ENCODE measurements around the gene IFT80.

Gene IFT80

GRCh38 chr3:160227419-160227818, 171.6 kb downstream of the IFT80 start:
- Histone ChIP-seq H3K4me2 (ENCODE audit: low read length, poor library complexity, severe bottlenecking) (no peak overlapping the region), H3K23ac (ENCODE audit: low read length in 2 of 2) (no peak overlapping the region), H3K27me3 (ENCODE audit: control insufficient read depth in 1 of 2, insufficient read depth in 1 of 2, low read length in 2 of 2) (peaks cover 22 to 34% of the 10 kb centered on the region in 2 experiments), H4K91ac (ENCODE audit: low read length) (no peak overlapping the region), H4K8ac (ENCODE audit: low read length) (no peak overlapping the region), H3K4ac (ENCODE audit: low read depth in 1 of 2, low read length in 2 of 2) (no peak overlapping the region), H3K14ac (ENCODE audit: low read length in 2 of 2) (no peak overlapping the region), H3K79me1 (replicated peaks; ENCODE audit: low read length, poor library complexity, severe bottlenecking) (no peaks in the 10 kb centered on the region), H3K4me3 (ENCODE audit: insufficient read depth in 1 of 2, low read depth in 1 of 2, low read length in 2 of 2) (no peak overlapping the region), H3K4me1 (ENCODE audit: control insufficient read depth, insufficient read depth, low read depth, low read length) (peaks cover 22% of the 10 kb centered on the region), H2BK12ac (ENCODE audit: low read length in 2 of 2) (no peak overlapping the region), H2BK5ac (ENCODE audit: low read depth, low read length, poor library complexity, severe bottlenecking) (no peak overlapping the region), H2BK120ac (ENCODE audit: low read depth, low read length) (no peak overlapping the region), H3K9me3 (ENCODE audit: control insufficient read depth, low read length) (no peaks in the 10 kb centered on the region), H3K18ac (ENCODE audit: low read depth in 1 of 2, low read length in 2 of 2) (no peak overlapping the region), H2AFZ (ENCODE audit: low read depth, low read length) (no peak overlapping the region), H3K36me3 (ENCODE audit: control insufficient read depth in 1 of 2, insufficient read depth in 2 of 2, low read depth in 1 of 2, low read length in 2 of 2) (no peaks in the 10 kb centered on the region), H3K9ac (ENCODE audit: low read length) (no peak overlapping the region), H3K27ac (ENCODE audit: low read length, poor library complexity, severe bottlenecking) (no peak overlapping the region), H2BK15ac (ENCODE audit: low read depth, poor library complexity, severe bottlenecking) (no peak overlapping the region), H2AK5ac (ENCODE audit: low read length, severe bottlenecking) (no peak overlapping the region)
- WGBS: no CpG with 5 or more reads among the region's 3 CpGs
- no peak for DNase-seq

DNA sequence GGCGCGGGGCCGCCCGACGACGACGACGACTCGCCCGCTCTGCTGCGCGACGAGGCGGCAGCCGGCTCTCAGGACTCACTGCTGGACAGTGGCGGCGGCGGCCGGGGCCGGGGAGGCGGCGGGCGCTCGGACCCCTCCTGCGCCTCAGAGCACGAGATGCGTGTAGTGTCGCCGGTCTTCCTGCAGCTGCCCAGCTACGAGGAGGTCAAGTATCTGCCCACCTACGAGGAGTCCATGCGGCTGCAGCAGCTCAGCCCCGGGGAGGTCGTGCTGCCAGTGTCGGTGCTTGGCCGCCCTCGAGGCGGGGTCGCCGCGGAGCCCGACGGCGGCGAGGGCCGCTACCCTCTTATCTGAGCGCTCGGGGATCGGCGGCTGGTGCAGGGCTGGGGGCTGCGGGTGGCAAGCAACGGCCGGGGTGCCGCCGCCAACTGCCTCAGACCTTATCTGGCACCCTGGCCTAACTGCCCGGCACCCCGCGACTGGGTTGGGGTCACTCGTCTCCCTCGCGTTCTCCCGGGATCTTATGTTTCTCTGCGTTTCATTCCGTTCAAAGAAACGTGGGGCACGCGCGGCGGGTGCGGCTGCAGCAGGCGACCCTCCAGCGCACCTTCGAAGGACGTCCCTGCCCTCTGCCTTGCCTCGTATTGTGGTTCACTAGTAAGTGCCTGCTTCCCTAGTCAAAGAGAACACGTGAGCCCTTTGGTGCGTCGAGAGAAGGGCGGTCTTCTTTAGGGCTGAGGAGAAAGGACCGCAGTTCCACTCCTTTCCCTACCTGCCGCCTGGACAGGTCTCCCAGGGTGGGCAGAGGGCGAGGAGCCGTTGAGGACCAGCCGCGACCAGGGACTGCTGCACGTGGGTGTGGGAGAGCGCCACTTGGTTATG, 172.8 kb downstream of the IFT80 start:
- Histone ChIP-seq H2BK12ac (ENCODE audit: low read length in 2 of 2) (no peak overlapping the region), H3K23ac (ENCODE audit: low read length in 2 of 2) (peak overlapping the region; percentile 75 to 94), H4K8ac (ENCODE audit: low read length) (peak overlapping the region; percentile 37), H3K9me3 (ENCODE audit: control insufficient read depth, low read length) (no peaks in the 10 kb centered on the region), H3K18ac (ENCODE audit: low read depth in 1 of 2, low read length in 2 of 2) (peak overlapping the region in 1 of 2 experiments; percentile 74), H3K4me1 (ENCODE audit: control insufficient read depth, insufficient read depth, low read depth, low read length) (peaks cover 22% of the 10 kb centered on the region), H2BK120ac (ENCODE audit: low read depth, low read length) (no peak overlapping the region), H2AFZ (ENCODE audit: low read depth, low read length) (peak overlapping the region; percentile 91), H3K79me1 (replicated peaks; ENCODE audit: low read length, poor library complexity, severe bottlenecking) (no peaks in the 10 kb centered on the region), H3K4ac (ENCODE audit: low read depth in 1 of 2, low read length in 2 of 2) (no peak overlapping the region), H2BK5ac (ENCODE audit: low read depth, low read length, poor library complexity, severe bottlenecking) (no peak overlapping the region), H3K27ac (ENCODE audit: low read length, poor library complexity, severe bottlenecking) (no peak overlapping the region), H2AK5ac (ENCODE audit: low read length, severe bottlenecking) (no peak overlapping the region), H3K14ac (ENCODE audit: low read length in 2 of 2) (peak overlapping the region in 1 of 2 experiments; percentile 51), H3K4me3 (ENCODE audit: insufficient read depth in 1 of 2, low read depth in 1 of 2, low read length in 2 of 2) (peak overlapping the region; percentile 70 to 76), H3K36me3 (ENCODE audit: control insufficient read depth in 1 of 2, insufficient read depth in 2 of 2, low read depth in 1 of 2, low read length in 2 of 2) (no peaks in the 10 kb centered on the region), H3K27me3 (ENCODE audit: control insufficient read depth in 1 of 2, insufficient read depth in 1 of 2, low read length in 2 of 2) (peaks cover 22 to 42% of the 10 kb centered on the region in 2 experiments), H4K91ac (ENCODE audit: low read length) (no peak overlapping the region), H3K9ac (ENCODE audit: low read length) (peak overlapping the region; percentile 39), H3K4me2 (ENCODE audit: low read length, poor library complexity, severe bottlenecking) (peak overlapping the region; percentile 100), H2BK15ac (ENCODE audit: low read depth, poor library complexity, severe bottlenecking) (no peak overlapping the region)
- DNase-seq: peak; percentile 24
- 1% methylated on average over 78 of the region's 87 CpGs for WGBS

DNA sequence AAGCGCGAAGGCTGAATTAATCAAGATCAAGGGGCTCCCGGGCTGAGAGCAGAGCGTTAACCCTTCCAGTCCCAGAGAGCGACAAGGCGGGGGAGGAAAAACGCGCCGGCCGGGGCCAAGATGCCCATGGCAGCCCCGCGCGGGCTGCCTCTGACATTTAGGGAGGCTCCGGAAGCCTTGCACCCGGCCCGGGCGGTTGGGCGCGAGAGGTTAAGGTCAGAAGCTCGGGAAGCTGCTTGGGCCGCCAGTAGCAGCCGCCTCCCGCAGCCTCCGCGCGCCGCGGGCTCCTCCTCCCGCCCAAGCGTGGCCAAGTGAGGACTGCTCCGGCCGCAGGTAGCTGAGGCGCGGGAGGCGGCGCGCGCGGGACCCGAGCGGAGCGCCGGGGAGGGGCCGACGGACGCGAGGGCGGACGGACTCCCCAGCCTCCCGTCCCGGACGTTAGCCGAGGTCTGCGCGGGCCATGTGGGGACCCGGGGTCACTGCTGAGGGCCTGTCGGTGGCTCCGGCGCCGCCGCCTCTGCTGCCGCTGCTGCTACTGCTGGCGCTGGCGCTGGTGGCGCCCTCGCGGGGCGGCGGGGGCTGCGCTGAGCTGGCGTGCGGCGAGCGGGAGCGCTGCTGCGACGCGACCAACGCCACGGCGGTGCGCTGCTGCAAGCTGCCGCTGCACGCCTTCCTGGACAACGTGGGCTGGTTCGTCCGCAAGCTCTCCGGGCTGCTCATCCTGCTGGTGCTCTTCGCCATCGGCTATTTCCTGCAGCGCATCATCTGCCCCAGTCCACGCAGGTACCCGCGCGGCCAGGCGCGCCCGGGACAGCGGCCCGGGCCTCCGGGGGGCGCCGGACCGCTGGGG, 173.6 kb downstream of the IFT80 start, which contains the start of gene C3orf80:
TSS of gene C3orf80 (plus strand) at position 247 of the 850 bp plus-strand sequence. CDS start at position 461, 214 bp downstream.
- Histone ChIP-seq H2BK15ac (ENCODE audit: low read depth, poor library complexity, severe bottlenecking) (peak within 1 kb of the TSS; percentile 52), H3K79me1 (replicated peaks; ENCODE audit: low read length, poor library complexity, severe bottlenecking) (no peaks in the 10 kb centered on the region), H3K14ac (ENCODE audit: low read length in 2 of 2) (peak within 1 kb of the TSS in 1 of 2 experiments; percentile 95), H3K4ac (ENCODE audit: low read depth in 1 of 2, low read length in 2 of 2) (no peak within 1 kb of the TSS), H2BK5ac (ENCODE audit: low read depth, low read length, poor library complexity, severe bottlenecking) (no peak within 1 kb of the TSS), H2BK12ac (ENCODE audit: low read length in 2 of 2) (peak within 1 kb of the TSS; percentile 51), H3K18ac (ENCODE audit: low read depth in 1 of 2, low read length in 2 of 2) (peak within 1 kb of the TSS; percentile 74 to 87), H3K36me3 (ENCODE audit: control insufficient read depth in 1 of 2, insufficient read depth in 2 of 2, low read depth in 1 of 2, low read length in 2 of 2) (no peaks in the 10 kb centered on the region), H3K4me2 (ENCODE audit: low read length, poor library complexity, severe bottlenecking) (peak within 1 kb of the TSS; percentile 100), H3K27ac (ENCODE audit: low read length, poor library complexity, severe bottlenecking) (no peak within 1 kb of the TSS), H3K23ac (ENCODE audit: low read length in 2 of 2) (peak within 1 kb of the TSS; percentile 75 to 94), H2AFZ (ENCODE audit: low read depth, low read length) (peak within 1 kb of the TSS; percentile 91), H3K9ac (ENCODE audit: low read length) (peak within 1 kb of the TSS; percentile 65), H2AK5ac (ENCODE audit: low read length, severe bottlenecking) (no peak within 1 kb of the TSS), H2BK120ac (ENCODE audit: low read depth, low read length) (no peak within 1 kb of the TSS), H4K91ac (ENCODE audit: low read length) (peak within 1 kb of the TSS; percentile 66), H4K8ac (ENCODE audit: low read length) (peak within 1 kb of the TSS; percentile 37), H3K4me1 (ENCODE audit: control insufficient read depth, insufficient read depth, low read depth, low read length) (peaks cover 22% of the 10 kb centered on the region), H3K9me3 (ENCODE audit: control insufficient read depth, low read length) (no peaks in the 10 kb centered on the region), H3K4me3 (ENCODE audit: insufficient read depth in 1 of 2, low read depth in 1 of 2, low read length in 2 of 2) (peak within 1 kb of the TSS; percentile 70 to 76), H3K27me3 (ENCODE audit: control insufficient read depth in 1 of 2, insufficient read depth in 1 of 2, low read length in 2 of 2) (peaks cover 22 to 50% of the 10 kb centered on the region in 2 experiments)
- WGBS: under 1% methylated on average over 74 of the region's 104 CpGs
- peak; percentile 47 for DNase-seq

DNA sequence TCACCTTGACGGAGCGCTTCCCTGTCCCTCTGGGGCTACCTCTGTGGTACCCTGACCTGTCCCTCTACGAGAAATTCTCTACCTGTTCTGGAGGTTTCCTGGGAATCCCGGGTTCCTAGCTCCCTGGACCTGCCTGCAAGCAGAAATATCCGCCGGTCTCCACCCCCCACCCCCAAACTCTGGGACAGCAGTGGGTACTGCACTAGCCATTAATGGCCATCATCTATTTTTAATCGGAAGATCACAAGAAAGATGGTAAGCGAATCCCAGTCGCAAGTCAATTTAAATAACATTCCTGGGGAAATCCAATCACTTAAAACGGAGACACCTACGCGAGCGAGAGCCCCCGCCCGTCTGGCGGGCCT, 174.2 kb downstream of the IFT80 start:
- Histone ChIP-seq H3K23ac (ENCODE audit: low read length in 2 of 2) (no peak overlapping the region), H2BK12ac (ENCODE audit: low read length in 2 of 2) (no peak overlapping the region), H3K27me3 (ENCODE audit: control insufficient read depth in 1 of 2, insufficient read depth in 1 of 2, low read length in 2 of 2) (peaks cover 22 to 50% of the 10 kb centered on the region in 2 experiments), H3K4me2 (ENCODE audit: low read length, poor library complexity, severe bottlenecking) (peak overlapping the region; percentile 100), H3K9ac (ENCODE audit: low read length) (peak overlapping the region; percentile 65), H3K14ac (ENCODE audit: low read length in 2 of 2) (no peak overlapping the region), H3K4me3 (ENCODE audit: insufficient read depth in 1 of 2, low read depth in 1 of 2, low read length in 2 of 2) (peak overlapping the region; percentile 70 to 76), H2AK5ac (ENCODE audit: low read length, severe bottlenecking) (no peak overlapping the region), H2BK15ac (ENCODE audit: low read depth, poor library complexity, severe bottlenecking) (peak overlapping the region; percentile 52), H2BK120ac (ENCODE audit: low read depth, low read length) (no peak overlapping the region), H3K27ac (ENCODE audit: low read length, poor library complexity, severe bottlenecking) (no peak overlapping the region), H3K36me3 (ENCODE audit: control insufficient read depth in 1 of 2, insufficient read depth in 2 of 2, low read depth in 1 of 2, low read length in 2 of 2) (no peaks in the 10 kb centered on the region), H2AFZ (ENCODE audit: low read depth, low read length) (no peak overlapping the region), H3K79me1 (replicated peaks; ENCODE audit: low read length, poor library complexity, severe bottlenecking) (no peaks in the 10 kb centered on the region), H3K9me3 (ENCODE audit: control insufficient read depth, low read length) (no peaks in the 10 kb centered on the region), H2BK5ac (ENCODE audit: low read depth, low read length, poor library complexity, severe bottlenecking) (no peak overlapping the region), H3K4ac (ENCODE audit: low read depth in 1 of 2, low read length in 2 of 2) (no peak overlapping the region), H4K91ac (ENCODE audit: low read length) (no peak overlapping the region), H3K4me1 (ENCODE audit: control insufficient read depth, insufficient read depth, low read depth, low read length) (peaks cover 22% of the 10 kb centered on the region), H3K18ac (ENCODE audit: low read depth in 1 of 2, low read length in 2 of 2) (no peak overlapping the region), H4K8ac (ENCODE audit: low read length) (no peak overlapping the region)
- DNase-seq: no peak
- WGBS: 7% methylated on average over 16 of the region's 16 CpGs

Data from mesenchymal stem cell (in vitro differentiated cells and primary cell).